GM19239 (cell line): ENCODE measurements around the gene MAP7D3.
"Not testable (repeated sequence)": the region's sequence is repeated elsewhere in the genome, so short reads cannot be mapped to it uniquely, and the experiment has no call there.

Source experiments
- DNase-seq: peaks from one replicate; pipeline ENCODE4 v3.0.0; 2011; ENCODE audit warnings: low spot score; ENCODE audit not compliant: insufficient read length
- FAIRE-seq: peaks from 2 replicates; lab custom pipeline; 2011; peaks lifted over from hg19 to GRCh38; lab: Jason Lieb, UNC

Gene MAP7D3

DNA sequence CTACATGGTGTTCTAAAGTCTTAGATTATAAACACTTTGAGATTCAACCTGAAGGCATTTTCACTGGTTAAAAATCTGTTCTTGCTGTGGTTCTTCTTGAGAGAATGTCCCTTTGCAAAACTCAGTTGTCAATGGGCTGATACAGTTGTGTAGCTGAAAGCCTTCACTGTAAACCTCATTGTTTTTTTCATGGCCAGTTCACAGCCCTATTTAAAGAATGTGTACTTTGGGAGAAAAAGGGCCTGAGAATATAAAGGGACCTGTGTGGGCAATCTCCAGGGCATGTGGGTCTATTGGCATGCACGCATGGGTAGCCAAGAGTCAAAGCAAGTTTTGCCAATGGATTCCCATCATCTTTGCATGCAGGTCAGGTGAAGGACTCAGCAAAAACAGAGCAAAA, 7.8 kb upstream of the MAP7D3 start:
- no peak for DNase-seq
- no peak for FAIRE-seq

DNA sequence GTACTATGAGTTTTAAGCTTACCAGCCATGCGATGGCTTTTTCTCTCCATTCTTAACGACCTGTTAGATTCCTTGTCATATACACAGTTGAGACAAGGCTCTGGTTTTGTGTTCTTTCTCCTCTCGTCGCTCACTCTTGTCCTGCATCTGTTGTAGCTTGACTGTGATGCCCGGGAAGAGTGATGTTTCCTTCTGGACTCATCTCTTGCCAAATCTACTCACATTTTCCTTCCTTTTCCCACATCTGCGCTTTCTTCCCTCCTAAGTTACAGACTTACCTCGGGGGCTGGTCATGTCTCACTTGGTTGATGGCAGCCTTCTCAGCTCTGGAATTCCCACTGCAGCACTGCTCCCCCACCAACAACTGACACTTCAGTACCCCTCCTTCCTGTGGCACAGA, 4.8 kb upstream of the MAP7D3 start:
- no peak for FAIRE-seq
- DNase-seq, result no peak

- no peak for DNase-seq
- no peak for FAIRE-seq
Observed at GRCh38 chrX:136255541-136255940, 4.3 kb upstream of the MAP7D3 start.

DNA sequence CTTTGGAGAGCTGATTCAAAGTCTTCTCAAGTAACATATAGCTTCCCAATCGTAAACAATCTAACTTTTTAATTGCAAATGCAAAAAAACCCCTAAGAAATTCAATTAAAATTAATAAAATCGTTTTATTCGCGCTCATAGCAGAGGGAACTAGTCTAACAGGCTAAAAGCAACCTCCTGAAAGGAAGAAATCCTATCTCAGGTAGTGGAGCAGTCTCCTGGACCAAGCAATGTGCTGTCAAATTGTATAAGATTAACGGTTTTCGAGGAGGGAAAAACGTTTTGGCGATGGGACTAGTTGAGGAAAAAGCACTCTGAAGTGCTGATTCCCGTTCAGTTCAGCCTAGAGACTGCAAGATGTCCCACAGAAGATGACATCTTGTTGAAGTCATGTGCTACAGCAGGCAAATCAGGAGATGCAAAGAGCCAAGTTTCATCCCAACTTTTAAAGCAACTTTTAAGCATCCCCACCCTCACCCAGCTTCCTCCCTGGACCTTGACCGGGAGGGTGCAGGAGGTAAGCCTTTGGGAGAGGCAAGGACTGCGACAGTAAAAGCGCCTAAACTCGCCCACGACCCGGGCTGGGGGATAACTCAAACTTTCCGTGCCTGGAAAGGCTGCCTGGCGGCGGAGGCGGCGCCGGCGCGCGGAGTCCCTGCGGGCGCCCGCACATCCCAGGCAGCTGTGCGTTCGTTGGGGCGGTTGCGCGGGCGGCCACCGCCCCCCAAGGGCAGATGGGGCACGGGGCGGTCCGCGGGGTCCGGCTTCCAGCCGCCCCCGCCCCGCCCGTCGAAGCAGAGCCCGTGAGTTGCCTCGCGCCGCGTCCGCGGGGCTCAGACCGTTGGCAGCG, 784 bp downstream of the MAP7D3 start:
- FAIRE-seq (peak; percentile 91), DNase-seq (no peak)

DNA sequence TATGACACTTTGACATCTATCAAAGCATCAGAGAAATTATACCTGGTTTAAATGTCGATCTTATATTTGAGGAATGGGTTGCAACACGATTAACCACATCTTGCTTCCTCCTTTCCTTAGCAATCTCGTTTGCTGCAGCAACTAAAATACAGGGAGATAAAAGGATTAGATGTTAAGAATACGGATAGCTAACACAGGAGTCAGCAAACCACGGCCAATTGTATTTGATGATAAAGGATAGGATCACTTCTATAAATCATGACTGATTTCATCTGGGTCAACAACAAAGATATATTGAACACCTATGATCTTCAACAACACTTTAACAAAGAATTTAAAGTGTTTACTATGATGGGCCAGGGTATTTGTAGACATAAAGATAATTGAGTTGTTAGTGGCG, 5.0 kb downstream of the MAP7D3 start:
- FAIRE-seq (no peak), DNase-seq (no peak)

DNA sequence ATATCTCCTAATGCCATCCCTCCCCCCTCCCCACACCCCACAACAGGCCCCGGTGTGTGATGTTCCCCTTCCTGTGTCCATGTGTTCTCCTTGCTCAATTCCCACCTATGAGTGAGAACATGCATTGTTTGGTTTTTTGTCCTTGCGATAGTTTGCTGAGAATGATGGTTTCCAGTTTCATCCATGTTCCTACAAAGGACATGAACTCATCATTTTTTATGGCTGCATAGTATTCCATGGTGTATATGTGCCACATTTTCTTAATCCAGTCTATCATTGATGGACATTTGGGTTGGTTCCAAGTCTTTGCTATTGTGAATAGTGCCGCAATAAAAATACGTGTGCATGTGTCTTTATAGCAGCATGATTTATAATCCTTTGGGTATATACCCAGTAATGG, 13.4 kb downstream of the MAP7D3 start:
- not testable (repeated sequence) for DNase-seq, FAIRE-seq

DNA sequence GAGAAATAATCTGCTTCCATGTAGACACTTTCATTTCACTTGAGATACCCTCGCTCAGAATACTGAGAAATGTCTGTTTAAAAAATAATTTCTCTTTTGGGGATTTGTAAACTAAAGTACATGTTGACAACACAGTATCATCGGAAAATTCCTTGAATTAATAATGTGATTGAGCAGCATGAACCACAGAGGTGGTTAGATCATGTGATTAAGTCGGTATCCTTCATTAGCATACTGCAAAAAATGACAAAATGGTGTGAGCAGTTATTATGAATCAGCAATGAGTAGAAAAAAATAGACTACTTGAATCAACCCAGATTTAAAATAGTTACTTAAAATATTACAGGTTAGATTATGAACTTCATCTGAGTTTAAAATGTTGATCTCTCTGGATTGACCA, 14.1 kb downstream of the MAP7D3 start:
- no peak for FAIRE-seq
- DNase-seq, result no peak

- peak; percentile 91 for FAIRE-seq
Observed at GRCh38 chrX:136228839-136229207, 22.4 kb downstream of the MAP7D3 start.

DNA sequence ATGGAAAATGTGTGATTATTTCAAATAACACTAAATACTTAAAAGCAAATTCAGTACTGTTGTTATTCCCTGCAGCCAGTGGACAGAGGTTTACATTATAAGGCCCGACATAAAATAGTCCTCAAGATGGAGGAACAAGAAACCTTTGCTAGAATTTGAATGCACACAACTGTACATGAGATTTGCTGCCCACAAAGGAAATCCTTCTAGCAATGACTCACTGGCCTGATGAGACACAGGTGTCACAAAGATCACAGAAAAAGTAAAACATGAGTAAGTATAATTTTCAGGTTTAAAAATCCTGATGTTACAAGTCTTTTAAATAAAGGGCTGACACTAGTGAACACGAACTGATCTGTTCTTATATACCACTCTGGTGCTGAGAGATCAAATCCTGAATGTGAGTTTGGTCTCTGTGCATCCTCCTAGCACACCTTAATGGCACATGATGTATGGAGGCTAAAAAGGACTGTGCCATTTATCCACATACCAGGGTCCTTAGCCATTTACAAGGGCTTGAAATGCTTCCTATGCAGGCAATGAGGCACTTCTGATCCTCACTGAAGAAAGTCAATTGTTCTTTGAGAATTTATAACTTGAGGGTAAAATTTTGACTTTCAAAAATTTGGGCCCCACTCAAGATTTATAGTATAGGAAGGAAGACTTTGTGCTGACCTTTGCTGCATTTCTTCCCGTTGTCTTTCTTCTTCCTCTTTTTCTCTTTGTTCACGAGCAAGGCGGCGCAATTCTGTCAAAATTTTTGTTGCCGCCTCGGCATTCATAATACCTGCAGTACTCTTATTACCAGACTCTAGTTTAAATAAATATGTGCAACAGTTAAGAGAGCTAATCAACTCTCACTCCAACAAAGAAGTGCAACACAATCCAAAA, 23.0 kb downstream of the MAP7D3 start:
- peak; percentile 84 for FAIRE-seq
- no peak for DNase-seq

More at GRCh38 chrX:136228839-136229207, 22.4 kb downstream of the MAP7D3 start:
- no peak for DNase-seq

GRCh38 chrX:136227074-136227473, 24.1 kb downstream of the MAP7D3 start:
- DNase-seq, result no peak
- FAIRE-seq, result no peak

DNA sequence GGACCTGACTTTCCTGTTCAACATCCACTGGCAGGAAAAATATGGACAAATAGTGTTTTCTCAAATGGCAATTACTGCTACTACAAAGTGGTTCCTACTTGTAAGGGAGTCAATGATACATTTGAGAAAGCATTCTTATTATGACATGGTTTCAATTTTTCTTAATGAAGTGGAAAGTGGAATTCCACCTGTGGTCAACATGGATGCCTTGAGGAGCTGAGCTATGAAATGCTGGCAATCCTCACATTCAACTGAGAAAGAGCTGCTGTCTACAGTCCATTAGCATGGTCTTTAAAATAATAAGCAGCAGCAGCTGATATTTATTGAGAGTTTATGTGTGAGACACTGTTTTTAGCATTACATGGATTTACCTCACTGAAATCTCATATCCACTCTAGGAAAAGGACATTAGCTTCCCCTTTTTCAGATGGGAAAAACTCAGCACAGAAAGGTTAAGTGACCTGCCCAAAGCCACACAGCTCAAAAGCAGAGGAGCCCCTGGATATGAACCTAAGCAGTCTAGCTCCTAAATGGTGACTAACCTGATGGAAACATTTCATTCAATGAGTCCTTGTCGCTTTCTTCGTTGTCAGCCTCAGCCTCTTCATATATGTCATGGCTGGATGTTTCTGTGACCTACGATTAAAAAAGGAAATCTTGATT, 29.2 kb downstream of the MAP7D3 start:
- FAIRE-seq (no peak), DNase-seq (no peak)

DNA sequence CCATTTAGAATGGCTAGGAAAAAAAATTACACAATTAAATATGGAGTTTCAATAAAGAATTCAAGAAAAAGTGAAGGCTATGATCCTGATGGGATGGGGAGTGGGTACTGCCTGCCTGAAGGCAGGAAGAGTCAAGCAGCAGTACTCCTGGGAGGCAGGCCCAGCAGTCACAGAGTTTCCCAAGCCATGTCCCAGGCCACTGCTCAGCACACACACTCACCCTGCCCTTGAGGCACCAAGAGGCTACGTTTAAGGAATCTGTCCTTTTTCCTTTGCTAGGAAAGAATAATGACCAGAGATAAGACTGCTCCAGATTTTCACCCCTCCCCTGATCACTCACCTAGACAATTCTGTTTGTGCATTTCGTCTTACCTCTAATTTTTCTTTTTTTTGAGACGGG, 30.2 kb downstream of the MAP7D3 start:
- FAIRE-seq, result no peak

GRCh38 chrX:136220540-136220939, 30.7 kb downstream of the MAP7D3 start:
- DNase-seq (no peak), FAIRE-seq (no peak)

More for the DNA sequence above, 30.2 kb downstream of the MAP7D3 start:
- DNase-seq, result no peak

- FAIRE-seq (no peak), DNase-seq (no peak)
Observed at GRCh38 chrX:136219893-136220292, 31.3 kb downstream of the MAP7D3 start.

- DNase-seq (no peak), FAIRE-seq (no peak)
Observed at GRCh38 chrX:136215559-136215958, 35.6 kb downstream of the MAP7D3 start.

- FAIRE-seq, result no peak
- DNase-seq, result no peak
Observed at GRCh38 chrX:136214551-136214950, 36.6 kb downstream of the MAP7D3 start.

- DNase-seq (no peak), FAIRE-seq (no peak)
Observed at GRCh38 chrX:136212557-136213111, 38.6 kb downstream of the MAP7D3 start.

GRCh38 chrX:136211766-136212556, 39.2 kb downstream of the MAP7D3 start:
- FAIRE-seq, result no peak
- DNase-seq, result no peak

DNA sequence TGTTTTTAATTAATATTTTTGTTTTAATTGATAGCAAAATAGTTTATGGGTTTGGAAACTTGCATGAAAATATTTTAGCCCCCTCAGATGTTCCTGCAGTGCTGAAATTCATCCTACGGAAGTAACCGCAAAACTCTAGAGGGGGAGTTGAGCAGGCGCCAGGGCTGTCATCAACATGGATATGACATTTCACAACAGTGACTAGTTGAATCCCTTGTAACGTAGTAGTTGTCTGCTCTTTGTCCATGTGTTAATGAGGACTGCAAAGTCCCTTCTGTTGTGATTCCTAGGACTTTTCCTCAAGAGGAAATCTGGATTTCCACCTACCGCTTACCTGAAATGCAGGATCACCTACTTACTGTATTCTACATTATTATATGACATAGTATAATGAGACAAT, 40.4 kb downstream of the MAP7D3 start:
- peak; percentile 18 for FAIRE-seq

GRCh38 chrX:136210243-136210642, 41.0 kb downstream of the MAP7D3 start:
- DNase-seq, result no peak
- FAIRE-seq, result peak; percentile 93

More for the DNA sequence above, 40.4 kb downstream of the MAP7D3 start:
- no peak for DNase-seq
